Nephron (organoid): Measurements from ENCODE around the gene ZNF678.
A peak's percentile ranks its signal among the peaks of the same experiment; 100 is the strongest.
"Not testable (repeated sequence)": the region's sequence is repeated elsewhere in the genome, so short reads cannot be mapped to it uniquely, and the experiment has no call there.

Source experiments
- H3K27ac Mint-ChIP-seq, 3 experiments: 2 replicates each; pipeline ENCODE4 v1.8.0; 2020; ENCODE audit warnings: mixed read lengths in 3 of 3, mild to moderate bottlenecking in 2 of 3, moderate library complexity in 1 of 3
- H3K27me3 Mint-ChIP-seq: 2 replicates; pipeline ENCODE4 v1.8.0; 2021; ENCODE audit warnings: low read depth, mild to moderate bottlenecking, moderate library complexity, mixed read lengths
- H3K36me3 Mint-ChIP-seq: 2 replicates; pipeline ENCODE4 v1.8.0; 2020; ENCODE audit warnings: low read depth, mixed read lengths
- H3K4me1 Mint-ChIP-seq: 2 replicates; pipeline ENCODE4 v1.8.0; 2020; ENCODE audit warnings: mixed read lengths
- H3K4me3 Mint-ChIP-seq, 3 experiments: 2 replicates each; pipeline ENCODE4 v1.8.0; 2020; ENCODE audit warnings: mild to moderate bottlenecking in 3 of 3, mixed read lengths in 3 of 3, moderate library complexity in 2 of 3
- H3K9me3 Mint-ChIP-seq: 2 replicates; pipeline ENCODE4 v1.8.0; 2020; ENCODE audit warnings: mixed read lengths
- CTCF ChIP-seq, 3 experiments: fragments of 200-600 bp; sonication (generic); IDR thresholded peaks; one replicate each; pipeline ENCODE4 v1.5.0; 2021; ENCODE audit warnings: antibody characterized with exemption in 3 of 3; ENCODE audit not compliant: unreplicated experiment in 3 of 3

The ZNF678 gene

GRCh38 chr1:227548119-227548397 is 15.3 kb upstream of the ZNF678 start:
- peak overlapping the region in 1 of 3 experiments; percentile 10 for H3K27ac Mint-ChIP-seq
- TF ChIP-seq CTCF (IDR thresholded peaks at IDR 0.05; ENCODE audit: unreplicated experiment in 3 of 3), result no peak
- peaks cover 11% of the 10 kb centered on the region for H3K36me3 Mint-ChIP-seq
- no peak overlapping the region for H3K4me3 Mint-ChIP-seq
- H3K27me3 Mint-ChIP-seq, result peaks cover 7% of the 10 kb centered on the region
- H3K4me1 Mint-ChIP-seq, result peaks cover 5% of the 10 kb centered on the region
- peaks cover 23% of the 10 kb centered on the region for H3K9me3 Mint-ChIP-seq

GRCh38 chr1:227548448-227548847 is 14.9 kb upstream of the ZNF678 start:
- Mint-ChIP-seq H3K36me3 (peaks cover 11% of the 10 kb centered on the region), H3K9me3 (peaks cover 26% of the 10 kb centered on the region), H3K4me3 (no peak overlapping the region), H3K27ac (no peak overlapping the region), H3K27me3 (peaks cover 7% of the 10 kb centered on the region), H3K4me1 (peaks cover 4% of the 10 kb centered on the region)
- TF ChIP-seq CTCF (IDR thresholded peaks at IDR 0.05; ENCODE audit: unreplicated experiment in 3 of 3), result no peak

- peaks cover 39% of the 10 kb centered on the region for H3K9me3 Mint-ChIP-seq
- peaks cover 7% of the 10 kb centered on the region for H3K27me3 Mint-ChIP-seq
- H3K36me3 Mint-ChIP-seq, result peaks cover 11% of the 10 kb centered on the region
- no peak for TF ChIP-seq CTCF (IDR thresholded peaks at IDR 0.05; ENCODE audit: unreplicated experiment in 3 of 3)
- H3K27ac Mint-ChIP-seq, result no peak overlapping the region
- H3K4me1 Mint-ChIP-seq, result peaks cover 4% of the 10 kb centered on the region
- H3K4me3 Mint-ChIP-seq, result no peak overlapping the region
Observed at GRCh38 chr1:227549892-227550291, 13.5 kb upstream of the ZNF678 start.

- H3K4me1 Mint-ChIP-seq, H3K27me3 Mint-ChIP-seq, H3K4me3 Mint-ChIP-seq, H3K27ac Mint-ChIP-seq: not testable (repeated sequence)
- peaks cover 44% of the 10 kb centered on the region for H3K9me3 Mint-ChIP-seq
- H3K36me3 Mint-ChIP-seq, result peaks cover 11% of the 10 kb centered on the region
Observed at GRCh38 chr1:227551881-227552280, 11.5 kb upstream of the ZNF678 start.

GRCh38 chr1:227556288-227556687 is 7.1 kb upstream of the ZNF678 start:
- TF ChIP-seq CTCF (IDR thresholded peaks at IDR 0.05; ENCODE audit: unreplicated experiment in 3 of 3), result no peak
- Mint-ChIP-seq H3K27ac (no peak overlapping the region), H3K36me3 (peaks cover 5% of the 10 kb centered on the region), H3K27me3 (no peaks in the 10 kb centered on the region), H3K9me3 (peaks cover 42% of the 10 kb centered on the region), H3K4me3 (no peak overlapping the region), H3K4me1 (no peaks in the 10 kb centered on the region)

- H3K4me3 Mint-ChIP-seq, result no peak overlapping the region
- peaks cover 31% of the 10 kb centered on the region for H3K9me3 Mint-ChIP-seq
- peaks cover 5% of the 10 kb centered on the region for H3K27me3 Mint-ChIP-seq
- TF ChIP-seq CTCF (IDR thresholded peaks at IDR 0.05; ENCODE audit: unreplicated experiment in 3 of 3), result no peak
- no peaks in the 10 kb centered on the region for H3K4me1 Mint-ChIP-seq
- peaks cover 6% of the 10 kb centered on the region for H3K36me3 Mint-ChIP-seq
- H3K27ac Mint-ChIP-seq, result no peak overlapping the region
Observed at GRCh38 chr1:227557962-227558725, 5.2 kb upstream of the ZNF678 start.
